Measurements from ENCODE around the gene BRINP3. TPM values are rescaled to one million over a fixed set of nuclear protein-coding genes. Genes with fewer than 3 reads are reported as not detected.

Gene BRINP3
- total and polyA plus RNA-seq, 2 experiments from 2014 or later = not detected

DNA sequence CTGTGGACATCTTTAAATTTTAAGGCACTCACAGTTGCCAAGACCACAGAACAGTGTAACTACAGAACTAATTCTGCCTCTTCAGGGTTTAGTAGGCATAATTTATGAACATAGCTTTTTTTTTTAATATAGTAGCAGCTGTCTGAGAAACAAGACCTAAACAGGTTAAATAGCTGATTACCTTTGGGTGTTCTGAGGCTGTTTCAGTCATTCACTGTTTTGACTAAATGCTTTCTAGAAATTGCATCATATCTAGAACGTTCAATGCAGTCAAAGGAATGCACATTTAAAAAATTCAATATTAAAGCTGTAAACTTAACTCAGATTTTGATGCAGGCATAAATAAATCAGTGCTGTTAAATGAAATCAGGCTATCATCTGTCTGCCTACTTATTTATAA, 101.6 kb downstream of the BRINP3 start:
- TF ChIP-seq STAT1 (IDR thresholded peaks at IDR 0.05; ENCODE audit: unreplicated experiment) = no peak
- no peak for TF ChIP-seq ZNF114 (CRISPR knock-in tag; IDR thresholded peaks at IDR 0.05)
- no peak for TF ChIP-seq ZNF331 (CRISPR knock-in tag; IDR thresholded peaks at IDR 0.05; ENCODE audit: low read depth)
- no peak for TF ChIP-seq NANOG (IDR thresholded peaks at IDR 0.05; ENCODE audit: borderline replicate concordance)
- TF ChIP-seq, protein P1, sequence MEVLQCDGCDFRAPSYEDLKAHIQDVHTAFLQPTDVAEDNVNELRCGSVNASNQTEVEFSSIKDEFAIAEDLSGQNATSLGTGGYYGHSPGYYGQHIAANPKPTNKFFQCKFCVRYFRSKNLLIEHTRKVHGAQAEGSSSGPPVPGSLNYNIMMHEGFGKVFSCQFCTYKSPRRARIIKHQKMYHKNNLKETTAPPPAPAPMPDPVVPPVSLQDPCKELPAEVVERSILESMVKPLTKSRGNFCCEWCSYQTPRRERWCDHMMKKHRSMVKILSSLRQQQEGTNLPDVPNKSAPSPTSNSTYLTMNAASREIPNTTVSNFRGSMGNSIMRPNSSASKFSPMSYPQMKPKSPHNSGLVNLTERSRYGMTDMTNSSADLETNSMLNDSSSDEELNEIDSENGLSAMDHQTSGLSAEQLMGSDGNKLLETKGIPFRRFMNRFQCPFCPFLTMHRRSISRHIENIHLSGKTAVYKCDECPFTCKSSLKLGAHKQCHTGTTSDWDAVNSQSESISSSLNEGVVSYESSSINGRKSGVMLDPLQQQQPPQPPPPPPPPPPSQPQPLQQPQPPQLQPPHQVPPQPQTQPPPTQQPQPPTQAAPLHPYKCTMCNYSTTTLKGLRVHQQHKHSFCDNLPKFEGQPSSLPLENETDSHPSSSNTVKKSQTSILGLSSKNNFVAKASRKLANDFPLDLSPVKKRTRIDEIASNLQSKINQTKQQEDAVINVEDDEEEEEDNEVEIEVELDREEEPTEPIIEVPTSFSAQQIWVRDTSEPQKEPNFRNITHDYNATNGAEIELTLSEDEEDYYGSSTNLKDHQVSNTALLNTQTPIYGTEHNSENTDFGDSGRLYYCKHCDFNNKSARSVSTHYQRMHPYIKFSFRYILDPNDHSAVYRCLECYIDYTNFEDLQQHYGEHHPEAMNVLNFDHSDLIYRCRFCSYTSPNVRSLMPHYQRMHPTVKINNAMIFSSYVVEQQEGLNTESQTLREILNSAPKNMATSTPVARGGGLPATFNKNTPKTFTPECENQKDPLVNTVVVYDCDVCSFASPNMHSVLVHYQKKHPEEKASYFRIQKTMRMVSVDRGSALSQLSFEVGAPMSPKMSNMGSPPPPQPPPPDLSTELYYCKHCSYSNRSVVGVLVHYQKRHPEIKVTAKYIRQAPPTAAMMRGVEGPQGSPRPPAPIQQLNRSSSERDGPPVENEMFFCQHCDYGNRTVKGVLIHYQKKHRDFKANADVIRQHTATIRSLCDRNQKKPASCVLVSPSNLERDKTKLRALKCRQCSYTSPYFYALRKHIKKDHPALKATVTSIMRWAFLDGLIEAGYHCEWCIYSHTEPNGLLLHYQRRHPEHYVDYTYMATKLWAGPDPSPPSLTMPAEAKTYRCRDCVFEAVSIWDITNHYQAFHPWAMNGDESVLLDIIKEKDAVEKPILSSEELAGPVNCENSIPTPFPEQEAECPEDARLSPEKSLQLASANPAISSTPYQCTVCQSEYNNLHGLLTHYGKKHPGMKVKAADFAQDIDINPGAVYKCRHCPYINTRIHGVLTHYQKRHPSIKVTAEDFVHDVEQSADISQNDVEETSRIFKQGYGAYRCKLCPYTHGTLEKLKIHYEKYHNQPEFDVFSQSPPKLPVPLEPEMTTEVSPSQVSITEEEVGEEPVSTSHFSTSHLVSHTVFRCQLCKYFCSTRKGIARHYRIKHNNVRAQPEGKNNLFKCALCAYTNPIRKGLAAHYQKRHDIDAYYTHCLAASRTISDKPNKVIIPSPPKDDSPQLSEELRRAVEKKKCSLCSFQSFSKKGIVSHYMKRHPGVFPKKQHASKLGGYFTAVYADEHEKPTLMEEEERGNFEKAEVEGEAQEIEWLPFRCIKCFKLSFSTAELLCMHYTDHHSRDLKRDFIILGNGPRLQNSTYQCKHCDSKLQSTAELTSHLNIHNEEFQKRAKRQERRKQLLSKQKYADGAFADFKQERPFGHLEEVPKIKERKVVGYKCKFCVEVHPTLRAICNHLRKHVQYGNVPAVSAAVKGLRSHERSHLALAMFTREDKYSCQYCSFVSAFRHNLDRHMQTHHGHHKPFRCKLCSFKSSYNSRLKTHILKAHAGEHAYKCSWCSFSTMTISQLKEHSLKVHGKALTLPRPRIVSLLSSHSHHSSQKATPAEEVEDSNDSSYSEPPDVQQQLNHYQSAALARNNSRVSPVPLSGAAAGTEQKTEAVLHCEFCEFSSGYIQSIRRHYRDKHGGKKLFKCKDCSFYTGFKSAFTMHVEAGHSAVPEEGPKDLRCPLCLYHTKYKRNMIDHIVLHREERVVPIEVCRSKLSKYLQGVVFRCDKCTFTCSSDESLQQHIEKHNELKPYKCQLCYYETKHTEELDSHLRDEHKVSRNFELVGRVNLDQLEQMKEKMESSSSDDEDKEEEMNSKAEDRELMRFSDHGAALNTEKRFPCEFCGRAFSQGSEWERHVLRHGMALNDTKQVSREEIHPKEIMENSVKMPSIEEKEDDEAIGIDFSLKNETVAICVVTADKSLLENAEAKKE (CRISPR knock-in tag; IDR thresholded peaks at IDR 0.05) = no peak
- TF ChIP-seq CREB1 (CRISPR knock-in tag; IDR thresholded peaks at IDR 0.05; ENCODE audit: low read depth) = no peak
- no peak for TF ChIP-seq REST (IDR thresholded peaks at IDR 0.05; ENCODE audit: unreplicated experiment)
- TF ChIP-seq EZH2 (IDR thresholded peaks at IDR 0.05; ENCODE audit: low read depth, unreplicated experiment) = no peak
- TF ChIP-seq EZH2phosphoT487 (IDR thresholded peaks at IDR 0.05; ENCODE audit: unreplicated experiment) = no peak
- TF ChIP-seq, protein P2, sequence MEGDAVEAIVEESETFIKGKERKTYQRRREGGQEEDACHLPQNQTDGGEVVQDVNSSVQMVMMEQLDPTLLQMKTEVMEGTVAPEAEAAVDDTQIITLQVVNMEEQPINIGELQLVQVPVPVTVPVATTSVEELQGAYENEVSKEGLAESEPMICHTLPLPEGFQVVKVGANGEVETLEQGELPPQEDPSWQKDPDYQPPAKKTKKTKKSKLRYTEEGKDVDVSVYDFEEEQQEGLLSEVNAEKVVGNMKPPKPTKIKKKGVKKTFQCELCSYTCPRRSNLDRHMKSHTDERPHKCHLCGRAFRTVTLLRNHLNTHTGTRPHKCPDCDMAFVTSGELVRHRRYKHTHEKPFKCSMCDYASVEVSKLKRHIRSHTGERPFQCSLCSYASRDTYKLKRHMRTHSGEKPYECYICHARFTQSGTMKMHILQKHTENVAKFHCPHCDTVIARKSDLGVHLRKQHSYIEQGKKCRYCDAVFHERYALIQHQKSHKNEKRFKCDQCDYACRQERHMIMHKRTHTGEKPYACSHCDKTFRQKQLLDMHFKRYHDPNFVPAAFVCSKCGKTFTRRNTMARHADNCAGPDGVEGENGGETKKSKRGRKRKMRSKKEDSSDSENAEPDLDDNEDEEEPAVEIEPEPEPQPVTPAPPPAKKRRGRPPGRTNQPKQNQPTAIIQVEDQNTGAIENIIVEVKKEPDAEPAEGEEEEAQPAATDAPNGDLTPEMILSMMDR (conservative IDR thresholded peaks at IDR 0.05; ENCODE audit: low read depth in 2 of 2) = no peak
- TF ChIP-seq JUNB (IDR thresholded peaks at IDR 0.05; ENCODE audit: unreplicated experiment) = no peak
- no peak for TF ChIP-seq ETS1 (IDR thresholded peaks at IDR 0.05)
- no peak for TF ChIP-seq POLR2AphosphoS5 (IDR thresholded peaks at IDR 0.05; ENCODE audit: low read depth)
- H3K4me2 ChIP-seq = no peak overlapping the region
- Mint-ChIP-seq H3K27me3 (ENCODE audit: insufficient read depth, low read depth, poor library complexity) (no peaks in the 10 kb centered on the region), H3K4me3 (no peak overlapping the region), H3K27ac (no peak overlapping the region), H3K9me3 (no peaks in the 10 kb centered on the region), H3K4me1 (no peaks in the 10 kb centered on the region), H3K36me3 (ENCODE audit: low read depth) (no peaks in the 10 kb centered on the region)
- DNase-seq (ENCODE audit: low spot score) (no peak), ATAC-seq (no peak)
- no peaks in the 10 kb centered on the region for H3K9me2 ChIP-seq (ENCODE audit: insufficient read depth)
- no peak overlapping the region for H3K27ac ChIP-seq (ENCODE audit: low read depth)
- H3K79me2 ChIP-seq (replicated peaks; ENCODE audit: insufficient read depth) = no peaks in the 10 kb centered on the region
- H3K27me3 ChIP-seq (ENCODE audit: insufficient read depth) = no peaks in the 10 kb centered on the region
- no peaks in the 10 kb centered on the region for H3K4me1 ChIP-seq (ENCODE audit: insufficient read depth)
- H4K20me1 ChIP-seq (replicated peaks; ENCODE audit: insufficient read depth) = no peaks in the 10 kb centered on the region
- H3F3A ChIP-seq (replicated peaks; ENCODE audit: low read depth) = no peaks in the 10 kb centered on the region
- H3K4me3 ChIP-seq = no peak overlapping the region
- H2AFZ ChIP-seq = no peak overlapping the region
- H3K36me3 ChIP-seq (ENCODE audit: insufficient read depth) = no peaks in the 10 kb centered on the region
